Kidney (tissue), 14 donors: ENCODE measurements around the gene CCT6B. TPM values are rescaled to one million over a fixed set of nuclear protein-coding genes. Genes with fewer than 3 reads are reported as not detected.

ENCODE experiments used
- DNase-seq, 5 donors: peaks; one replicate each; pipeline ENCODE4 v3.0.0-alpha.2; 2013 to 2020
- FAIRE-seq: peaks from 2 replicates; lab custom pipeline; 2012; peaks lifted over from hg19 to GRCh38; lab: Jason Lieb, UNC
- H3K27ac ChIP-seq, 2 donors: one replicate each; pipeline ENCODE4 v1.7.0; 2013; ENCODE audit warnings: low read depth in 2 of 2, low read length in 2 of 2, inconsistent platforms in 1 of 2
- H3K27me3 ChIP-seq: one replicate; pipeline ENCODE4 v1.7.1; 2013; ENCODE audit warnings: low read length, inconsistent platforms; ENCODE audit not compliant: control insufficient read depth, insufficient read depth
- H3K36me3 ChIP-seq, 3 donors: one replicate each; pipeline versions ENCODE4 v1.7.0 to v1.7.1; 2013; ENCODE audit warnings: low read length in 3 of 3, control low read depth in 1 of 3, inconsistent platforms in 1 of 3; ENCODE audit not compliant: insufficient read depth in 3 of 3, control insufficient read depth in 2 of 3
- H3K4me1 ChIP-seq, 3 donors: one replicate each; pipeline versions ENCODE4 v1.7.0 to v1.7.1; 2013; ENCODE audit warnings: low read length in 3 of 3, inconsistent platforms in 1 of 3, low read depth in 1 of 3; ENCODE audit not compliant: control insufficient read depth in 2 of 3, insufficient read depth in 2 of 3
- H3K4me3 ChIP-seq, 3 donors: one replicate each; pipeline versions ENCODE4 v1.7.0 to v1.8.1; 2013; ENCODE audit warnings: low read length in 3 of 3, control low read depth in 1 of 3, inconsistent platforms in 1 of 3
- H3K9ac ChIP-seq, 3 donors: one replicate each; pipeline versions ENCODE4 v1.7.0 to v1.7.1; 2013; ENCODE audit warnings: low read length in 3 of 3, control low read depth in 1 of 3, inconsistent platforms in 1 of 3
- H3K9me3 ChIP-seq, 3 donors: one replicate each; pipeline versions ENCODE4 v1.7.0 to v1.7.1; 2013; ENCODE audit warnings: low read length in 3 of 3, control low read depth in 1 of 3, inconsistent platforms in 1 of 3; ENCODE audit not compliant: control insufficient read depth in 2 of 3, insufficient read depth in 1 of 3
- intact Hi-C: fragments of 100-400 bp; cut with DNase I; formaldehyde crosslinking; loops from one replicate; pipeline ENCODE4 v1.11.1; 2022
- polyA plus RNA-seq: library from polyadenylated mRNA; stranded (reverse); fragments of 350-450 nt; fragmentation: Illumina TruSeq; extraction: RNeasy Lipid Tissue Mini Kit (QIAGEN cat#74804); gene quantifications from one replicate; pipeline ENCODE4 v1.2.3, GENCODE V29; 2014; ENCODE audit warnings: low read depth, low replicate concordance; ENCODE audit not compliant: insufficient read depth
- total RNA-seq: library from RNA; stranded (reverse); fragmentation: NEBNext Ultra II Directional; extraction: Animal tissue kit (Norgen Biotek cat#: 25700); gene quantifications from one replicate; pipeline ENCODE4 v1.2.1, GENCODE V29; 2021
- TF ChIP-seq, protein P1 (sequence below): IDR thresholded peaks from 3 replicates; pipeline ENCODE4 v1.5.1; 2012; ENCODE audit warnings: mild to moderate bottlenecking, moderate library complexity, borderline replicate concordance; ENCODE audit not compliant: insufficient read depth; ENCODE audit errors: extremely low read depth
- donor health status: control.
- donor health status: control.
- donor health status: control.
- donor health status: control.
- donor health status: control.
- donor health status: DM: yes; HTN: yes; CAD: no.
- donor health status: Normal renal cell carcinoma (clear cell type).

CCT6B gene
- total and polyA plus RNA-seq, 2 donors from 2014 or later: 2.5 to 3.9 TPM

DNA sequence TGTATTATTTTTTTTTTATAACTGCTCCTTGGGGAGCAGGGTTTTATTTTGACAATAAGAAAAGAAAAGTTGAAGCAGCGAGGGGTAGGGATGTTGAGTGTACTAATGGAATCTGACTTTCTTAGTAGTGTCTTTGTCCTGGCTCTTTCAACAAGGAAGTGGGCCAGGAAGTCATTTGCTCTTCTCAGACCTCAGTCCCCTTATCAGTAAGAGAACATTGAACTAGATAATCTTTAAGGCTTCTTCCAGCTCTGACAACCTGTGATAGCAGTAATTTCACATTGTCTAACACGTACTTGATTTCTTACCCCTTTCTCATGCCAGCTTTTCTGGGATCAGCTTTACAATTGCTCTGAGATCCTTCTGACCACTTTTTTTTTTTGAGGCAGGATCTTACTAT is 27.4 kb upstream of the CCT6B start:
- Histone ChIP-seq H3K36me3 (peaks cover 12 to 40% (median 30%) of the 10 kb centered on the region in 3 donors), H3K27ac (no peak overlapping the region), H3K9ac (no peak overlapping the region), H3K27me3 (no peaks in the 10 kb centered on the region), H3K9me3 (no peaks in the 10 kb centered on the region), H3K4me3 (no peak overlapping the region), H3K4me1 (no peaks in the 10 kb centered on the region)
- FAIRE-seq (no peak), DNase-seq (no peak)
- TF ChIP-seq, protein P1, sequence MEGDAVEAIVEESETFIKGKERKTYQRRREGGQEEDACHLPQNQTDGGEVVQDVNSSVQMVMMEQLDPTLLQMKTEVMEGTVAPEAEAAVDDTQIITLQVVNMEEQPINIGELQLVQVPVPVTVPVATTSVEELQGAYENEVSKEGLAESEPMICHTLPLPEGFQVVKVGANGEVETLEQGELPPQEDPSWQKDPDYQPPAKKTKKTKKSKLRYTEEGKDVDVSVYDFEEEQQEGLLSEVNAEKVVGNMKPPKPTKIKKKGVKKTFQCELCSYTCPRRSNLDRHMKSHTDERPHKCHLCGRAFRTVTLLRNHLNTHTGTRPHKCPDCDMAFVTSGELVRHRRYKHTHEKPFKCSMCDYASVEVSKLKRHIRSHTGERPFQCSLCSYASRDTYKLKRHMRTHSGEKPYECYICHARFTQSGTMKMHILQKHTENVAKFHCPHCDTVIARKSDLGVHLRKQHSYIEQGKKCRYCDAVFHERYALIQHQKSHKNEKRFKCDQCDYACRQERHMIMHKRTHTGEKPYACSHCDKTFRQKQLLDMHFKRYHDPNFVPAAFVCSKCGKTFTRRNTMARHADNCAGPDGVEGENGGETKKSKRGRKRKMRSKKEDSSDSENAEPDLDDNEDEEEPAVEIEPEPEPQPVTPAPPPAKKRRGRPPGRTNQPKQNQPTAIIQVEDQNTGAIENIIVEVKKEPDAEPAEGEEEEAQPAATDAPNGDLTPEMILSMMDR: no peak
- intact Hi-C loops: no loop called here

DNA sequence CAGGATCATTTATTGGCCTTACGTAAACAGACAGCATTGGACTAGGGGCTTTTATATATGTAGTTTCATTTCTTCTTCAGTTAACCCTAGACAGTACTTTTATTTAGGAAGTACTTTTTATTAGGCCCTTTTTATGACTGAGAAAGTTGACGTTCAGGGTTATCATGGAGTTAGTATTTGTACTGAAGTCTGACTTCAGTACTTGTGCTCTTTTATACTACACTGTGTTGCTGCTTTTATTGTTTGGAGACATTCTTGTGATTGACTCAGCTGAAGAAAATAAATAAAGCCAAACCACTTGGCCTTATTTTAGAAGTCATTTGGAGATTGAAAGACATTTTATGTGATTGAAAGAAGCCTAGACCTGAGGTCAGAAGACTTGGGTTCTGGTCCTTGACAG is 26.0 kb upstream of the CCT6B start:
- Histone ChIP-seq H3K9me3 (no peaks in the 10 kb centered on the region), H3K27me3 (no peaks in the 10 kb centered on the region), H3K4me3 (no peak overlapping the region), H3K9ac (no peak overlapping the region), H3K4me1 (no peaks in the 10 kb centered on the region), H3K27ac (no peak overlapping the region), H3K36me3 (peaks cover 9 to 31% (median 20%) of the 10 kb centered on the region in 3 donors)
- DNase-seq: no peak
- intact Hi-C loops: no loop called here
- TF ChIP-seq, protein P1: no peak
- FAIRE-seq: no peak

DNA sequence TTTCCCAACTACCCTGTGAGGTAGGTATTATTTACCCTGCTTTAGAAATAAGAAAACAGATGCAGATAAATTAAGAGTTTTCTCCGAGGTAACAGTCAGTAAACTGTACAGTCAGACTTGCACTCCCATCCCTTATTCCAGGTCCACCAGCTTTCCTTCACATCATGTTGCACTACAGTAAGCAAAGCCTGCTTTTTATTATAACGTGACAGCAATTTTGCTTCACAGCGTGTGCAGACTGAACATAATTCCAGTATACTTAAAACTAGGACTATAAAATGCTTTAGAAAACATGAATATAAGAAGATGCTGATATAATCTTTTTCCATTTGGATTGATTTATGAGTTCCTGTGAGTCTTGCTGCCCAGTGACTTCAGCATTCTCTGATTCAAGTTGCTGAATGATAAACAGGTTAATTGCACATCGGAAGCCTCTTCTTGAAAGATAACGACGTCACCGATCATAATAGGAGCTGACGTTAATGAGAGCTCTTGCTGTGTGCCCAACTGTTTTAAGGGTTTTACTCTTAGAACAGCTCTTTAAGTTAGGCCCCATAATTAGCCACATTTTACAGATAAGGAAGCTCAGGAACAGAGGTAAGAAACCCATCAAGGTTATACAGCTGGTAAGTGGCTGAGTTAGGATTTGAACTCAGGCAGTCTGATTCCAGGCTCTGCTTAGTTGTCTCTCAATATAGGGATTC is 20.4 kb upstream of the CCT6B start:
- Histone ChIP-seq H3K4me3 (peak overlapping the region; percentile 68 to 88 (median 83)), H3K27me3 (no peaks in the 10 kb centered on the region), H3K9ac (peak overlapping the region; percentile 83 to 90 (median 89)), H3K36me3 (peaks cover 0 to 4% (median under 1%) of the 10 kb centered on the region in 3 donors), H3K4me1 (peaks cover 7 to 12% (median 8%) of the 10 kb centered on the region in 3 donors), H3K9me3 (no peaks in the 10 kb centered on the region), H3K27ac (peak overlapping the region in 1 of 2 donors; percentile 24)
- FAIRE-seq: no peak
- intact Hi-C loops: no loop called here
- TF ChIP-seq, protein P1: no peak
- DNase-seq: peak in 2 of 5 donors; percentile 44 to 49
